T-cell (primary cell): ENCODE results near the gene RGS3. TPM values are rescaled to one million over a fixed set of nuclear protein-coding genes. Genes with fewer than 3 reads are reported as not detected.

ENCODE experiments used
- ATAC-seq, 4 experiments: fragments of 200-7000 bp in 3 of 4; fragments of 150-1000 bp in 1 of 4; cut with Tn5 transposase; replicated peaks in 1 of 4; 1 replicate in 3 of 4; 2 replicates in 1 of 4; pipeline ENCODE4 v1.10.0; 2021; ENCODE audit warnings: moderate library complexity in 3 of 4, mild to moderate bottlenecking in 2 of 4, moderate number of reproducible peaks in 1 of 4
- CTCF ChIA-PET, 2 donors: fragments of 300-600 bp; sonication (Branson Sonifier 250); formaldehyde crosslinking; loops; one replicate each; lab custom pipeline; 2022; ENCODE audit warnings: antibody characterized with exemption in 2 of 2; lab: Charles Lee
- POLR2A ChIA-PET, 2 donors: fragments of 300-600 bp; sonication (Branson Sonifier 250); formaldehyde crosslinking; loops; one replicate each; lab custom pipeline; 2022; ENCODE audit warnings: antibody characterized with exemption in 2 of 2; lab: Charles Lee
- DNase-seq, 35 experiments: peaks; one replicate each; pipeline versions ENCODE4 v3.0.0 to v3.0.0-alpha.2; 2013 to 2023
- H3K27ac ChIP-seq: one replicate; pipeline ENCODE4 v1.5.1; 2013; ENCODE audit warnings: low read length
- H3K27me3 ChIP-seq, 2 experiments: replicated peaks in 1 of 2; 1 replicate in 1 of 2; 2 replicates in 1 of 2; pipeline versions ENCODE4 v1.6.1 to v1.7.0; 2013; ENCODE audit warnings: low read length in 1 of 2, mixed read lengths in 1 of 2; ENCODE audit not compliant: control insufficient read depth in 2 of 2, insufficient read depth in 2 of 2; ENCODE audit errors: extremely low read depth in 1 of 2
- H3K36me3 ChIP-seq, 2 donors: 1 replicate in 1 of 2; 2 replicates in 1 of 2; pipeline versions ENCODE4 v1.6.1 to v1.7.0; 2013; ENCODE audit warnings: low read length in 1 of 2; ENCODE audit not compliant: control insufficient read depth in 2 of 2, insufficient read depth in 1 of 2; ENCODE audit errors: extremely low read depth in 1 of 2
- H3K4me1 ChIP-seq, 2 experiments: 1 replicate in 1 of 2; 2 replicates in 1 of 2; pipeline versions ENCODE4 v1.6.1 to v1.7.0; 2013; ENCODE audit warnings: low read length in 2 of 2, mixed read lengths in 1 of 2; ENCODE audit not compliant: insufficient read depth in 2 of 2, control insufficient read depth in 1 of 2; ENCODE audit errors: extremely low read depth in 1 of 2
- H3K4me3 ChIP-seq, 2 donors: 1 replicate in 1 of 2; 2 replicates in 1 of 2; pipeline versions ENCODE4 v1.5.1 to v1.7.0; 2013; ENCODE audit warnings: mild to moderate bottlenecking in 2 of 2, low read length in 1 of 2, moderate library complexity in 1 of 2; ENCODE audit not compliant: control insufficient read depth in 1 of 2; ENCODE audit errors: extremely low read depth in 1 of 2
- H3K9me3 ChIP-seq: 2 replicates; pipeline ENCODE4 v1.7.0; 2013
- H3K27ac Mint-ChIP-seq, 2 donors: one replicate each; pipeline ENCODE4 v1.8.0; 2020 to 2021; ENCODE audit warnings: mild to moderate bottlenecking in 2 of 2, mixed read lengths in 2 of 2
- H3K27me3 Mint-ChIP-seq, 2 donors: one replicate each; pipeline ENCODE4 v1.8.0; 2021 to 2022; ENCODE audit warnings: mixed read lengths in 2 of 2
- H3K36me3 Mint-ChIP-seq: one replicate; pipeline ENCODE4 v1.8.0; 2021; ENCODE audit warnings: mixed read lengths
- H3K4me1 Mint-ChIP-seq, 3 donors: one replicate each; pipeline ENCODE4 v1.8.0; 2020 to 2022; ENCODE audit warnings: mixed read lengths in 3 of 3, mild to moderate bottlenecking in 1 of 3
- H3K4me3 Mint-ChIP-seq, 3 donors: one replicate each; pipeline ENCODE4 v1.8.0; 2020 to 2022; ENCODE audit warnings: mild to moderate bottlenecking in 3 of 3, mixed read lengths in 3 of 3, moderate library complexity in 3 of 3
- H3K9me3 Mint-ChIP-seq, 3 donors: one replicate each; pipeline ENCODE4 v1.8.0; 2020 to 2022; ENCODE audit warnings: mixed read lengths in 3 of 3
- WGBS: methylation state at CpG from one replicate; pipeline ENCODE4 v1.1.5; 2013; ENCODE audit warnings: missing lambda C conversion rate; ENCODE audit not compliant: insufficient coverage; 5-methylcytosine and 5-hydroxymethylcytosine counted together
- total RNA-seq, 35 experiments: library from RNA in 6 of 35; stranded (reverse) in 6 of 35; fragments of 120-200 nt in 1 of 35; gene quantifications; one replicate each; pipeline versions ENCODE4 v1.2.1 to v1.2.4 and lab custom pipeline; 2013 to 2026

Gene RGS3
- total RNA-seq, 5 donors from 2014 or later (not counting 1 experiment from before 2014, with no cell fraction given): 15.9 to 36.5 (median 24.9) TPM

DNA sequence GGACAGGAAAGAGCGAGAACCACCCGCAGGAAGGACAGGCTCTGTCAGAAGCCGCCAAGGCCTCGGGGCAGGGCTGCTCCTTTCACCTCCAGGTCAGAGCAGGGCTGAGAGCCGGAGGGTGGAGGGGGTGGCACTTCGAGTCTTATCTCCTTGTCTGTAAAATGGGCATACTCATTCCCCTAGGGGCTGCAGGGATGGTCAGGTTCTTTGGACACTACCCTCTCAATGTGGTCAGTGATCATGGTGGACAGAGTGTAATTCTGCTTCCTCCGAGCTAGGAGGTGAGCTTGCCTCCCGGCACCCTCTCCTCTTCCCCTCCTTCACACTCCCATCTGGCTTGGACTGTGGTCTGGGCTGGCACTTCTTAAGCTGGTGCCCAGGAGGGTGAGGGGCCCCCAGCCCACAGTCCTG is 39.6 kb downstream of the RGS3 start:
- Mint-ChIP-seq H3K27me3 (no peaks in the 10 kb centered on the region), H3K27ac (no peak overlapping the region), H3K4me1 (peaks cover 9 to 20% (median 11%) of the 10 kb centered on the region in 3 donors), H3K9me3 (no peaks in the 10 kb centered on the region), H3K4me3 (no peak overlapping the region), H3K36me3 (no peaks in the 10 kb centered on the region)
- ChIA-PET CTCF (no interaction called here), POLR2A (no interaction called here)
- no peaks in the 10 kb centered on the region for H3K36me3 ChIP-seq
- ATAC-seq: no peak
- DNase-seq: no peak
- H3K27ac ChIP-seq: no peak overlapping the region
- no peaks in the 10 kb centered on the region for H3K27me3 ChIP-seq
- H3K9me3 ChIP-seq: no peaks in the 10 kb centered on the region
- H3K4me3 ChIP-seq: no peak overlapping the region
- peaks cover 11 to 21% of the 10 kb centered on the region in 2 experiments for H3K4me1 ChIP-seq
- WGBS: 88% methylated on average over 4 of the region's 8 CpGs

DNA sequence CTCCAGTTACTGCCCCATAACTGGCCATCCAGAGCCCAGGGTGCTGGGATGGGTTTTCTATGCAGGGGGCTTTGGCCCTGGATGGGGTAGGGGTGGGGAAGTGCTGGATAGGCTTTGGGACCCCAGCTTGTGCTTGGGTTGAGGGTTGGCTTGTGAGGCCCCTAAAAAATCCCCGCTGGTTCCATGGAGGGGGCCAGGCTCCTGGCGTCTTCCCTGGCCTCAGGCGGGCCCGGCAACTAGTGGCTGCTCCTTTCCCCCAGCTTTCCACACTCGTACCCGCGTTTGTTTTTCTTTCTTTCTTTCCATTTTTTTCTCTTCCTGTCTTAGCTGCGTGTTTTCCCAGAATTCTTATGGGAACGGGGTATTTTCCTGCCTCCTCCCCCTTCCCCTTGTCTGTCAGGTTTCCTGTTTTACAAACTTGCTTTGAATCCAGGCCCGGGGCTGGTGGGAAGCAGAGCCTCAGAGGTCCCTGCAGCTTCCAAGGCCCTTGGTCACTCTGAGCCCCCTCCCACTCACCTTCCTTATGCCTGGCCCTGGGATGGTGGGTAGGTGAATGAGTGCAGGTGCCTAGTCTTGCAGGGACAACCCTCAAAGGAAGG is 40.2 kb downstream of the RGS3 start:
- CTCF ChIA-PET: interaction anchor here in 1 of 2 donors (0.6 kb wide), 1 partner anchor 51 kb away, joined by 3 read pairs; no protein-coding TSS in a partner anchor
- Mint-ChIP-seq H3K9me3 (no peaks in the 10 kb centered on the region), H3K4me1 (peaks cover 11 to 25% (median 14%) of the 10 kb centered on the region in 3 donors), H3K27me3 (no peaks in the 10 kb centered on the region), H3K27ac (no peak overlapping the region), H3K36me3 (no peaks in the 10 kb centered on the region), H3K4me3 (no peak overlapping the region)
- Histone ChIP-seq H3K9me3 (no peaks in the 10 kb centered on the region), H3K36me3 (no peaks in the 10 kb centered on the region), H3K4me1 (peaks cover 11 to 22% of the 10 kb centered on the region in 2 experiments), H3K4me3 (no peak overlapping the region), H3K27me3 (no peaks in the 10 kb centered on the region), H3K27ac (no peak overlapping the region)
- POLR2A ChIA-PET: no interaction called here
- DNase-seq (no peak), ATAC-seq (no peak)
- WGBS: 98% methylated on average over 7 of the region's 10 CpGs

DNA sequence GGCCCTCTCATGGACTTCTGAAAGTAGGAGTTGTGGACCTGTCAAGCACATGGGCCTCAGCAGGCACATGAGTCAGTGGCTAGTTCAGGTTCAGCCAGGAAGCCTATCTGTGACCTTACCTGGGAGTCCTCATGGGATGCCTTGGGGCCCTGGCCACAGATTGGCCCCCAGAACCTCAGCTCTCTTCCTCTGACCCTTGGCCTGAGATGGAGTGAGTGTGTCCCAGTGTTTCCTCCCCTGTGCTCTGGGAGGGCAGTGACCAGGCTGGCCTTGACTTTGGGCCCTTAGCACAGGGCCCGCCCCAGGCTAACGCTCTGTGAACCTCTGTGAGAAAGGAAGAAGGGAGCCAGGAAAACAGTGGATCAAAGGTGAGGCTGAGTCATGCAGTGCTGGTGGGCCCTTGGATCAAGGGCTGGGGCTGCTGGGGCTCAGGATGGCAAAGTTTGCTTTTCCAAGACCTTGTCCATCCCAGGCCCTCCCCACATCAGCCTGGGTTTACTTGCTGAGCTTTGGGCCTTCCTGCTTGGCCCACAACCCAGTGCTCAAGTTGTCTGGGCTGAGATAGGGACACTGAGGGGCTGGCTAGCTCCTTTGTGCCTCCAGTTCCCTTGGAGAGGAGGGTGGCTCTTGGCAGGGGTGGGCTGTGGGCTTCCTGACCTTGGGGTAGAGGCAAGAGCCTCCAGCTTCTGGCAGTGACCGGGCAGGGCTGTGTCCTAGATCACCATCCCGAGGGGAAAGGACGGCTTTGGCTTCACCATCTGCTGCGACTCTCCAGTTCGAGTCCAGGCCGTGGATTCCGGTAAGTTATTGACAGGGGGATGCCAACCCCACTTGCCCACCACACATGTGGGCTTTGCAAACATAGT is 41.4 kb downstream of the RGS3 start:
- Histone ChIP-seq H3K27ac (no peak overlapping the region), H3K4me1 (peaks cover 4 to 14% of the 10 kb centered on the region in 2 experiments), H3K36me3 (no peaks in the 10 kb centered on the region), H3K4me3 (no peak overlapping the region), H3K9me3 (no peaks in the 10 kb centered on the region), H3K27me3 (no peaks in the 10 kb centered on the region)
- no peaks in the 10 kb centered on the region for H3K9me3 Mint-ChIP-seq
- H3K36me3 Mint-ChIP-seq: no peaks in the 10 kb centered on the region
- ATAC-seq: no peak
- WGBS: 96% methylated on average over 7 of the region's 9 CpGs
- H3K4me1 Mint-ChIP-seq: peaks cover 3 to 20% (median 6%) of the 10 kb centered on the region in 3 donors
- no peak for DNase-seq
- ChIA-PET POLR2A (interaction anchor here in 1 of 2 donors (0.7 kb wide), 1 partner anchor 55 kb away, joined by 3 read pairs; no protein-coding TSS in a partner anchor), CTCF (no interaction called here)
- no peaks in the 10 kb centered on the region for H3K27me3 Mint-ChIP-seq
- no peak overlapping the region for H3K4me3 Mint-ChIP-seq
- no peak overlapping the region for H3K27ac Mint-ChIP-seq

DNA sequence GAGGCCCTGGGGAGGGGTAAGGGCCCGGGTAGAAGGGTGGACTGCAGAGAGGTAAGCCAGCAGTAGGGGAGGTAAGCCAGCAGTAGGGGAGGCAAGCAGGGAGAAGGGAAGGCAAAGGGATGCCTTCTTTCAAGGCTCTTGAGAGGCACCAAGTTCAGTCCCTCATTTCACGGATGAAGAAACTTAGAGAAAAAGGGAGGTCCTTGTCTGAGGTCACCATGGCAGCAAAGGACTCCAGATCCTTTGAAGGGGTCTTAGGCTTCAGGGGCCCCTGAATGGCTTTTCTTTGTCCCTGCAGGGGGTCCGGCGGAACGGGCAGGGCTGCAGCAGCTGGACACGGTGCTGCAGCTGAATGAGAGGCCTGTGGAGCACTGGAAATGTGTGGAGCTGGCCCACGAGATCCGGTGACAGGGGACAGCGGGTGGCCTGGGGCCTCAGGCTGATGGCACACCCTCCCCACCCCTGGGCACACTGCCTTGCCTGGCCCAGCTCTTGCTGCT is 42.6 kb downstream of the RGS3 start:
- CTCF ChIA-PET: interaction anchor here in 1 of 2 donors (0.6 kb wide), 1 partner anchor 10 kb away, joined by 5 read pairs; no protein-coding TSS in a partner anchor
- Mint-ChIP-seq H3K27me3 (no peaks in the 10 kb centered on the region), H3K36me3 (no peaks in the 10 kb centered on the region), H3K27ac (no peak overlapping the region), H3K9me3 (no peaks in the 10 kb centered on the region), H3K4me1 (peaks cover 8 to 30% (median 13%) of the 10 kb centered on the region in 3 donors), H3K4me3 (no peak overlapping the region)
- no peaks in the 10 kb centered on the region for H3K36me3 ChIP-seq
- no peak overlapping the region for H3K27ac ChIP-seq
- POLR2A ChIA-PET: interaction anchor here in 1 of 2 donors (0.7 kb wide), 1 partner anchor 57 kb away, joined by 3 read pairs; no protein-coding TSS in a partner anchor
- 91% methylated on average over 9 of the region's 9 CpGs for WGBS
- H3K4me1 ChIP-seq: peaks cover 2 to 14% of the 10 kb centered on the region in 2 experiments
- H3K9me3 ChIP-seq: no peaks in the 10 kb centered on the region
- ATAC-seq: no peak
- DNase-seq: no peak
- H3K4me3 ChIP-seq: no peak overlapping the region
- H3K27me3 ChIP-seq: no peaks in the 10 kb centered on the region

DNA sequence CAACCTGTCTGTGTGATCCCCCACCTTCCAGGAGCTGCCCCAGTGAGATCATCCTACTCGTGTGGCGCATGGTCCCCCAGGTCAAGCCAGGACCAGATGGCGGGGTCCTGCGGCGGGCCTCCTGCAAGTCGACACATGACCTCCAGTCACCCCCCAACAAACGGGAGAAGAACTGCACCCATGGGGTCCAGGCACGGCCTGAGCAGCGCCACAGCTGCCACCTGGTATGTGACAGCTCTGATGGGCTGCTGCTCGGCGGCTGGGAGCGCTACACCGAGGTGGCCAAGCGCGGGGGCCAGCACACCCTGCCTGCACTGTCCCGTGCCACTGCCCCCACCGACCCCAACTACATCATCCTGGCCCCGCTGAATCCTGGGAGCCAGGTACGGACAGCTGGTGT is 43.7 kb downstream of the RGS3 start:
- CTCF ChIA-PET: no interaction called here
- no peaks in the 10 kb centered on the region for H3K36me3 ChIP-seq
- POLR2A ChIA-PET: no interaction called here
- no peaks in the 10 kb centered on the region for H3K27me3 Mint-ChIP-seq
- peaks cover 19 to 41% (median 24%) of the 10 kb centered on the region in 3 donors for H3K4me1 Mint-ChIP-seq
- ATAC-seq (no peak), DNase-seq (no peak)
- H3K27ac Mint-ChIP-seq: no peak overlapping the region
- no peak overlapping the region for H3K4me3 Mint-ChIP-seq
- no peaks in the 10 kb centered on the region for H3K9me3 ChIP-seq
- H3K27me3 ChIP-seq: no peaks in the 10 kb centered on the region
- no peaks in the 10 kb centered on the region for H3K36me3 Mint-ChIP-seq
- peaks cover 11 to 25% of the 10 kb centered on the region in 2 experiments for H3K4me1 ChIP-seq
- H3K27ac ChIP-seq: no peak overlapping the region
- no peak overlapping the region for H3K4me3 ChIP-seq
- H3K9me3 Mint-ChIP-seq: no peaks in the 10 kb centered on the region
- 95% methylated on average over 11 of the region's 19 CpGs for WGBS

DNA sequence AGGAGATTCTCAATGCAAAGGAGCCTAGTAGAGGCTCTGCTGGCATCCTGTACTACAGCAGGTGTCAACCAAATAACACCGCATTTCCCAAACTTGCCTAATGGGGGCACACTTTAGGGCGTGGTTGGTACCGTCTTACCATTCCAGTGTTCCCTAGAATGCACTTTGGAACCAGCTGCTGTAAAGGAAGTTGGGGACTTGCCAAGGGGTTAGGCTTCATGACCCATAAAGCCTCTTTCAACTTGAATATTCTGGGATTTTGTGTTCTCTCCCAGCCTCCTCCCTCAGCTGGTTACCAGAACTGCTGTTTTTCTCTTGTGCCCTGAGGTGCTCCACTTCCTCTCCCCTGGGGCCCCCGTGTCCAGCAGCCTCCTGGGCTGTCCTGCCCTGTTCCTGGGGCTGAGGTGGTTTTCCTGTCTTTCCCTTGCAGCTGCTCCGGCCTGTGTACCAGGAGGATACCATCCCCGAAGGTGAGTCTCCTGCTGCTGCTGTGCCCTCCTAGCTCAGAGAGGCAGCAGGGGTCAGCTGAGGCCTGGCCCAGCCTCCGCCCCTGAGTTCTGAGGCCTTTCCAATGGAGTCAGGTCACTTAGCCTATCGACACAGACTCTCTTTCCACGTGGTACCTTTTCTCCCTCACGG is 44.7 kb downstream of the RGS3 start:
- H3K36me3 Mint-ChIP-seq: no peaks in the 10 kb centered on the region
- Histone ChIP-seq H3K4me1 (peaks cover 15 to 32% of the 10 kb centered on the region in 2 experiments), H3K4me3 (no peak overlapping the region), H3K27ac (no peak overlapping the region), H3K36me3 (no peaks in the 10 kb centered on the region), H3K9me3 (no peaks in the 10 kb centered on the region), H3K27me3 (no peaks in the 10 kb centered on the region)
- no peaks in the 10 kb centered on the region for H3K27me3 Mint-ChIP-seq
- CTCF ChIA-PET: no interaction called here
- POLR2A ChIA-PET: no interaction called here
- ATAC-seq: no peak
- H3K27ac Mint-ChIP-seq: no peak overlapping the region
- DNase-seq: no peak
- WGBS: 61% methylated on average over 6 of the region's 10 CpGs
- H3K4me1 Mint-ChIP-seq: peaks cover 29 to 45% (median 34%) of the 10 kb centered on the region in 3 donors
- no peaks in the 10 kb centered on the region for H3K9me3 Mint-ChIP-seq
- H3K4me3 Mint-ChIP-seq: no peak overlapping the region
